ENCODE results near the gene FAF1.

The FAF1 gene

GRCh38 chr1:50820545-50820944 is 139.5 kb downstream of the FAF1 start:
- TF ChIP-seq CTCF (IDR thresholded peaks at IDR 0.05): no peak

- TF ChIP-seq CTCF (IDR thresholded peaks at IDR 0.05): no peak
Observed at GRCh38 chr1:50812346-50812745, 147.7 kb downstream of the FAF1 start.

- no peak for TF ChIP-seq CTCF (IDR thresholded peaks at IDR 0.05)
Observed at GRCh38 chr1:50808296-50808695, 151.8 kb downstream of the FAF1 start.

- no peak for TF ChIP-seq CTCF (IDR thresholded peaks at IDR 0.05)
Observed at GRCh38 chr1:50796272-50796671, 163.8 kb downstream of the FAF1 start.

GRCh38 chr1:50793521-50793920 is 166.5 kb downstream of the FAF1 start:
- no peak for TF ChIP-seq CTCF (IDR thresholded peaks at IDR 0.05)

GRCh38 chr1:50787266-50787665 is 172.8 kb downstream of the FAF1 start:
- TF ChIP-seq CTCF (IDR thresholded peaks at IDR 0.05): no peak

- TF ChIP-seq CTCF (IDR thresholded peaks at IDR 0.05): no peak
Observed at GRCh38 chr1:50783286-50783685, 176.8 kb downstream of the FAF1 start.

- no peak for TF ChIP-seq CTCF (IDR thresholded peaks at IDR 0.05)
Observed at GRCh38 chr1:50780797-50781196, 179.3 kb downstream of the FAF1 start.
